Type B pancreatic cell (in vitro differentiated cells): Measurements from ENCODE around the gene PCDHGB7. TPM values are rescaled to one million over a fixed set of nuclear protein-coding genes. Genes with fewer than 3 reads are reported as not detected.
A peak's percentile ranks its signal among the peaks of the same experiment; 100 is the strongest.
"Not testable (repeated sequence)": the region's sequence is repeated elsewhere in the genome, so short reads cannot be mapped to it uniquely, and the experiment has no call there.

Experiments used
- DNase-seq: peaks from one replicate; pipeline ENCODE4 v3.0.0; 2021; ENCODE audit warnings: mixed read lengths; ENCODE audit not compliant: unreplicated experiment; ENCODE audit errors: extremely low spot score
- H3K27ac Mint-ChIP-seq: 2 replicates; pipeline ENCODE4 v1.8.0; 2021; ENCODE audit warnings: mild to moderate bottlenecking, mixed read lengths
- H3K27me3 Mint-ChIP-seq: 2 replicates; pipeline ENCODE4 v1.8.0; 2021; ENCODE audit warnings: mixed read lengths
- H3K36me3 Mint-ChIP-seq: 2 replicates; pipeline ENCODE4 v1.8.0; 2021; ENCODE audit warnings: mixed read lengths
- H3K4me1 Mint-ChIP-seq: one replicate; pipeline ENCODE4 v1.8.0; 2021; ENCODE audit warnings: mixed read lengths; ENCODE audit not compliant: unreplicated experiment
- H3K4me3 Mint-ChIP-seq: 2 replicates; pipeline ENCODE4 v1.8.0; 2021; ENCODE audit warnings: mild to moderate bottlenecking, mixed read lengths
- H3K9me3 Mint-ChIP-seq: 2 replicates; pipeline ENCODE4 v1.8.0; 2021; ENCODE audit warnings: mixed read lengths
- total RNA-seq: library from RNA; stranded (reverse); gene quantifications from 2 replicates; pipeline ENCODE4 v1.2.1, GENCODE V29; 2021; ENCODE audit warnings: low replicate concordance
- TF ChIP-seq, protein P1 (sequence below): fragments of 200-600 bp; sonication (generic); conservative IDR thresholded peaks from 2 replicates; pipeline ENCODE4 v1.5.0; 2021; ENCODE audit warnings: antibody characterized with exemption, mild to moderate bottlenecking

PCDHGB7 gene
- total RNA-seq, 1 donor from 2014 or later: 8.5 TPM

- TF ChIP-seq, protein P1, sequence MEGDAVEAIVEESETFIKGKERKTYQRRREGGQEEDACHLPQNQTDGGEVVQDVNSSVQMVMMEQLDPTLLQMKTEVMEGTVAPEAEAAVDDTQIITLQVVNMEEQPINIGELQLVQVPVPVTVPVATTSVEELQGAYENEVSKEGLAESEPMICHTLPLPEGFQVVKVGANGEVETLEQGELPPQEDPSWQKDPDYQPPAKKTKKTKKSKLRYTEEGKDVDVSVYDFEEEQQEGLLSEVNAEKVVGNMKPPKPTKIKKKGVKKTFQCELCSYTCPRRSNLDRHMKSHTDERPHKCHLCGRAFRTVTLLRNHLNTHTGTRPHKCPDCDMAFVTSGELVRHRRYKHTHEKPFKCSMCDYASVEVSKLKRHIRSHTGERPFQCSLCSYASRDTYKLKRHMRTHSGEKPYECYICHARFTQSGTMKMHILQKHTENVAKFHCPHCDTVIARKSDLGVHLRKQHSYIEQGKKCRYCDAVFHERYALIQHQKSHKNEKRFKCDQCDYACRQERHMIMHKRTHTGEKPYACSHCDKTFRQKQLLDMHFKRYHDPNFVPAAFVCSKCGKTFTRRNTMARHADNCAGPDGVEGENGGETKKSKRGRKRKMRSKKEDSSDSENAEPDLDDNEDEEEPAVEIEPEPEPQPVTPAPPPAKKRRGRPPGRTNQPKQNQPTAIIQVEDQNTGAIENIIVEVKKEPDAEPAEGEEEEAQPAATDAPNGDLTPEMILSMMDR: peak; percentile 91
- Mint-ChIP-seq H3K4me1 (peaks cover 11% of the 10 kb centered on the region), H3K36me3 (peaks cover 36% of the 10 kb centered on the region), H3K27ac (peak within 1 kb of the TSS; percentile 52), H3K9me3 (peaks cover 14% of the 10 kb centered on the region), H3K4me3 (peak within 1 kb of the TSS; percentile 97)
- DNase-seq: peak; percentile 88
- not testable (repeated sequence) for H3K27me3 Mint-ChIP-seq
Observed at GRCh38 chr5:141407790-141408505, 9.5 kb upstream of the PCDHGB7 start, which contains the start of gene PCDHGB6. Gene PCDHGB6, plus strand, starts transcription at chr5:141408021. Its CDS starts 182 bp downstream, at chr5:141408203.

GRCh38 chr5:141409598-141410306, 7.7 kb upstream of the PCDHGB7 start:
- peak; percentile 62 for DNase-seq
- H3K9me3 Mint-ChIP-seq: peaks cover 24% of the 10 kb centered on the region
- H3K27me3 Mint-ChIP-seq: peaks cover 2% of the 10 kb centered on the region
- H3K4me3 Mint-ChIP-seq: peak overlapping the region; percentile 97
- peaks cover 50% of the 10 kb centered on the region for H3K36me3 Mint-ChIP-seq
- H3K27ac Mint-ChIP-seq: no peak overlapping the region
- TF ChIP-seq, protein P1: no peak
- peaks cover 15% of the 10 kb centered on the region for H3K4me1 Mint-ChIP-seq

DNA sequence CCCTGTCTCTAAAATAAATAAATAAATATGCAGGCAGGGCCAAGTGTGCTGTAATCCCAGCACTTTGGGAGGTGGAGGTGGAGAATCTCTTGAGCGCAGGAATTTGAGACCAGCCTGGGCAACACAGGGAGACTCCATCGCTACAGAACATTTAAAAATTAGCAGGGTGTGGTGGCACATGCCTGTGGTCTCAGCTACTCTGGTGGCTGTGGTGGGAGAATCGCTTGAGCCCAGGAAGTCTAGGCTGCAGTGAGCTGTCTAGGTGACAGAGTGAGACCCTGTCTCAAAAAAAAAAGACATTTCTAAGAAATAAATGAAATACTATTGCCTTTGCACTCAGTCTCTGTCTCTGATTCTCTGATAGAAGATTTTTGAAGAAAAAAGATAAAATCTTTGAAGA, 5.9 kb upstream of the PCDHGB7 start:
- peaks cover 58% of the 10 kb centered on the region for H3K36me3 Mint-ChIP-seq
- peaks cover 24% of the 10 kb centered on the region for H3K9me3 Mint-ChIP-seq
- H3K27me3 Mint-ChIP-seq: peaks cover 2% of the 10 kb centered on the region

GRCh38 chr5:141412854-141413539, 4.5 kb upstream of the PCDHGB7 start, which contains the start of gene PCDHGA10:
Gene PCDHGA10, plus strand, starts transcription at chr5:141412987. Its CDS starts 189 bp downstream, at chr5:141413176.
- H3K36me3 Mint-ChIP-seq: peaks cover 61% of the 10 kb centered on the region
- H3K4me1 Mint-ChIP-seq: peaks cover 15% of the 10 kb centered on the region
- peak; percentile 67 for DNase-seq
- H3K9me3 Mint-ChIP-seq: peaks cover 27% of the 10 kb centered on the region
- peak within 1 kb of the TSS; percentile 95 for H3K4me3 Mint-ChIP-seq
- H3K27me3 Mint-ChIP-seq: peaks cover 4% of the 10 kb centered on the region
- TF ChIP-seq, protein P1: peak; percentile 79
- peak within 1 kb of the TSS; percentile 90 for H3K27ac Mint-ChIP-seq

More for the DNA sequence above, 5.9 kb upstream of the PCDHGB7 start:
- DNase-seq: no peak
- H3K4me3 Mint-ChIP-seq: peak overlapping the region; percentile 77
- TF ChIP-seq, protein P1: no peak
- H3K27ac Mint-ChIP-seq: no peak overlapping the region
- peaks cover 15% of the 10 kb centered on the region for H3K4me1 Mint-ChIP-seq

DNA sequence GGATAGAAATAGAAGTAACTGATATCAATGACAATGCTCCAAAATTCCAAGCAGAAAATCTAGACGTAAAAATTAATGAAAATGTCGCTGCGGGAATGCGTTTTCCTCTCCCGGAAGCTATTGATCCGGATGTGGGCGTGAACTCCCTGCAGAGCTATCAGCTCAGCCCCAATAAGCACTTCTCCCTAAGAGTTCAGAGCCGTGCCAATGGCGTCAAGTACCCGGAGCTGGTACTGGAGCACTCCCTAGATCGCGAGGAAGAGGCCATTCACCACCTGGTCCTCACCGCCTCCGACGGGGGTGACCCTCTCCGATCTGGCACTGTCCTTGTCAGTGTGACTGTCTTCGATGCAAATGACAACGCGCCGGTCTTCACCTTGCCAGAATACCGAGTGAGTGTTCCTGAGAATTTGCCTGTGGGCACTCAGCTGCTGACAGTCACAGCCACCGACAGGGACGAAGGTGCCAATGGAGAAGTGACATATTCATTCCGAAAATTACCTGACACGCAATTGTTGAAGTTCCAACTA, 3.9 kb upstream of the PCDHGB7 start:
- Mint-ChIP-seq H3K9me3 (peaks cover 28% of the 10 kb centered on the region), H3K27ac (peak overlapping the region; percentile 90), H3K4me1 (peaks cover 12% of the 10 kb centered on the region), H3K4me3 (peak overlapping the region; percentile 95), H3K27me3 (peaks cover 2% of the 10 kb centered on the region), H3K36me3 (peaks cover 63% of the 10 kb centered on the region)
- TF ChIP-seq, protein P1: no peak
- DNase-seq: no peak

DNA sequence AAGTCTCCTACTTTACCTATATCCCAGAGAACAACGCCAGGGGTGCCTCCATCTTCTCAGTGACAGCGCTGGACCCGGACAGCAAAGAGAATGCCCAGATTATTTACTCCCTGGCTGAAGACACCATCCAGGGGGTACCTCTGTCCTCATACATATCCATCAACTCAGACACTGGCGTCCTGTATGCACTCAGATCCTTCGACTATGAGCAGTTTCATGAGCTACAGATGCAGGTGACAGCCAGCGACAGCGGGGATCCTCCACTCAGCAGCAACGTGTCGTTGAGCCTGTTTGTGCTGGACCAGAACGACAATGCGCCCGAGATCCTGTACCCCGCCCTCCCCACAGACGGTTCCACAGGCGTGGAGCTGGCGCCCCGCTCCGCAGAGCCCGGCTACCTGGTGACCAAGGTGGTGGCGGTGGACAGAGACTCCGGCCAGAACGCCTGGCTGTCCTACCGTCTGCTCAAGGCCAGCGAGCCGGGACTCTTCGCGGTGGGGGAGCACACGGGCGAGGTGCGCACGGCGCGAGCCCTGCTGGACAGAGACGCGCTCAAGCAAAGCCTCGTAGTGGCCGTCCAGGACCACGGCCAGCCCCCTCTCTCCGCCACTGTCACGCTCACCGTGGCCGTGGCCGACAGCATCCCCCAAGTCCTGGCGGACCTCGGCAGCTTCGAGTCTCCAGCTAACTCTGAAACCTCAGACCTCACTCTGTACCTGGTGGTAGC, 2.8 kb upstream of the PCDHGB7 start:
- H3K36me3 Mint-ChIP-seq: peaks cover 62% of the 10 kb centered on the region
- peaks cover 12% of the 10 kb centered on the region for H3K4me1 Mint-ChIP-seq
- H3K4me3 Mint-ChIP-seq: peak overlapping the region; percentile 26
- peak overlapping the region; percentile 13 for H3K27ac Mint-ChIP-seq
- peaks cover 27% of the 10 kb centered on the region for H3K9me3 Mint-ChIP-seq
- H3K27me3 Mint-ChIP-seq, DNase-seq: not testable (repeated sequence)

GRCh38 chr5:141415275-141415618, 2.2 kb upstream of the PCDHGB7 start:
- DNase-seq, H3K4me3 Mint-ChIP-seq, H3K27ac Mint-ChIP-seq, H3K27me3 Mint-ChIP-seq: not testable (repeated sequence)
- H3K9me3 Mint-ChIP-seq: peaks cover 25% of the 10 kb centered on the region
- peaks cover 10% of the 10 kb centered on the region for H3K4me1 Mint-ChIP-seq
- H3K36me3 Mint-ChIP-seq: peaks cover 63% of the 10 kb centered on the region
